Ishikawa (cell line): Measurements from ENCODE around the gene CRACR2B.

Experiments
- CEBPB ChIP-seq: IDR thresholded peaks from 2 replicates; pipeline ENCODE4 v1.6.1; 2012
- CREB1 ChIP-seq: IDR thresholded peaks from 2 replicates; pipeline ENCODE4 v1.6.1; 2012; ENCODE audit warnings: low read depth
- EGR1 ChIP-seq: IDR thresholded peaks from 2 replicates; pipeline ENCODE4 v1.6.1; 2012
- EP300 ChIP-seq: IDR thresholded peaks from 2 replicates; pipeline ENCODE4 v1.6.1; 2012; ENCODE audit warnings: borderline replicate concordance
- FOXM1 ChIP-seq: IDR thresholded peaks from 2 replicates; pipeline ENCODE4 v1.6.1; 2012; ENCODE audit warnings: low read depth, borderline replicate concordance
- NFIC ChIP-seq: IDR thresholded peaks from 2 replicates; pipeline ENCODE4 v1.6.1; 2012
- RAD21 ChIP-seq: IDR thresholded peaks from 2 replicates; pipeline ENCODE4 v1.6.1; 2012; ENCODE audit warnings: low read depth
- TAF1 ChIP-seq: IDR thresholded peaks from 2 replicates; pipeline ENCODE4 v1.6.1; 2012; ENCODE audit warnings: low read depth, mild to moderate bottlenecking
- TCF12 ChIP-seq: IDR thresholded peaks from 2 replicates; pipeline ENCODE4 v1.6.1; 2012; ENCODE audit warnings: low read depth
- TEAD4 ChIP-seq: IDR thresholded peaks from 2 replicates; pipeline ENCODE4 v1.6.1; 2012
- YY1 ChIP-seq: IDR thresholded peaks from 2 replicates; pipeline ENCODE4 v1.6.1; 2012; ENCODE audit warnings: low read depth
- ZBTB7A ChIP-seq: IDR thresholded peaks from 2 replicates; pipeline ENCODE4 v1.6.1; 2012; ENCODE audit warnings: low read depth
- TF ChIP-seq, protein P1 (sequence below): IDR thresholded peaks from 2 replicates; pipeline ENCODE4 v1.6.1; 2012; ENCODE audit warnings: low read depth, mild to moderate bottlenecking
- TF ChIP-seq, protein P2 (sequence below): IDR thresholded peaks from 2 replicates; pipeline ENCODE4 v1.6.1; 2012
- TF ChIP-seq, protein P3 (sequence below): IDR thresholded peaks from 2 replicates; pipeline ENCODE4 v1.6.1; 2012

The CRACR2B gene

DNA sequence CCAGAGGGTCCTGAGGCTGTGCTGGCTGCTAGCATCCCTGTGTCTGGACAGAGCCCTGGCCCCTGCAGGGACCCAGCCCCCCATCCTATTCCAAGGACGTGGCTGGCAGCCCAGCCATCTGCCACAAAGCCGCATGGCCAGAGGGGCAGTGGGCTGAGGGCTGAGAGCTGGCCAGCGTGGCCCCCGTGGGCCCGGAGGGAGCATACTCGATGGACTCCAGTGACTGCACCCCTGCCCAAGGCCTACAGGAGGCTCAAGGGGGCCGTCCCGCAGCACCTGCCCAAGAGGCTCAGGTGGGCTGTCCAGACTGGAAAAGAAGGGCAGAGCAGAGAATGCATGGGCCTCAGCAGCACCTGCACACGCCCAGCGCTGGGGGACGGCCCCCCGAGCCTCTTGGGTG lies 28.1 kb downstream of the CRACR2B start:
- TF ChIP-seq YY1, result no peak
- TF ChIP-seq, protein P1, sequence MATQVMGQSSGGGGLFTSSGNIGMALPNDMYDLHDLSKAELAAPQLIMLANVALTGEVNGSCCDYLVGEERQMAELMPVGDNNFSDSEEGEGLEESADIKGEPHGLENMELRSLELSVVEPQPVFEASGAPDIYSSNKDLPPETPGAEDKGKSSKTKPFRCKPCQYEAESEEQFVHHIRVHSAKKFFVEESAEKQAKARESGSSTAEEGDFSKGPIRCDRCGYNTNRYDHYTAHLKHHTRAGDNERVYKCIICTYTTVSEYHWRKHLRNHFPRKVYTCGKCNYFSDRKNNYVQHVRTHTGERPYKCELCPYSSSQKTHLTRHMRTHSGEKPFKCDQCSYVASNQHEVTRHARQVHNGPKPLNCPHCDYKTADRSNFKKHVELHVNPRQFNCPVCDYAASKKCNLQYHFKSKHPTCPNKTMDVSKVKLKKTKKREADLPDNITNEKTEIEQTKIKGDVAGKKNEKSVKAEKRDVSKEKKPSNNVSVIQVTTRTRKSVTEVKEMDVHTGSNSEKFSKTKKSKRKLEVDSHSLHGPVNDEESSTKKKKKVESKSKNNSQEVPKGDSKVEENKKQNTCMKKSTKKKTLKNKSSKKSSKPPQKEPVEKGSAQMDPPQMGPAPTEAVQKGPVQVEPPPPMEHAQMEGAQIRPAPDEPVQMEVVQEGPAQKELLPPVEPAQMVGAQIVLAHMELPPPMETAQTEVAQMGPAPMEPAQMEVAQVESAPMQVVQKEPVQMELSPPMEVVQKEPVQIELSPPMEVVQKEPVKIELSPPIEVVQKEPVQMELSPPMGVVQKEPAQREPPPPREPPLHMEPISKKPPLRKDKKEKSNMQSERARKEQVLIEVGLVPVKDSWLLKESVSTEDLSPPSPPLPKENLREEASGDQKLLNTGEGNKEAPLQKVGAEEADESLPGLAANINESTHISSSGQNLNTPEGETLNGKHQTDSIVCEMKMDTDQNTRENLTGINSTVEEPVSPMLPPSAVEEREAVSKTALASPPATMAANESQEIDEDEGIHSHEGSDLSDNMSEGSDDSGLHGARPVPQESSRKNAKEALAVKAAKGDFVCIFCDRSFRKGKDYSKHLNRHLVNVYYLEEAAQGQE, result no peak
- TF ChIP-seq RAD21, result no peak
- TF ChIP-seq, protein P2, sequence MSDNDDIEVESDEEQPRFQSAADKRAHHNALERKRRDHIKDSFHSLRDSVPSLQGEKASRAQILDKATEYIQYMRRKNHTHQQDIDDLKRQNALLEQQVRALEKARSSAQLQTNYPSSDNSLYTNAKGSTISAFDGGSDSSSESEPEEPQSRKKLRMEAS, result no peak
- TF ChIP-seq CEBPB, result no peak
- TF ChIP-seq EP300, result no peak
- TF ChIP-seq TEAD4, result no peak
- no peak for TF ChIP-seq CREB1
- no peak for TF ChIP-seq NFIC
- TF ChIP-seq, protein P3, sequence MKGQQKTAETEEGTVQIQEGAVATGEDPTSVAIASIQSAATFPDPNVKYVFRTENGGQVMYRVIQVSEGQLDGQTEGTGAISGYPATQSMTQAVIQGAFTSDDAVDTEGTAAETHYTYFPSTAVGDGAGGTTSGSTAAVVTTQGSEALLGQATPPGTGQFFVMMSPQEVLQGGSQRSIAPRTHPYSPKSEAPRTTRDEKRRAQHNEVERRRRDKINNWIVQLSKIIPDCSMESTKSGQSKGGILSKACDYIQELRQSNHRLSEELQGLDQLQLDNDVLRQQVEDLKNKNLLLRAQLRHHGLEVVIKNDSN, result no peak
- no peak for TF ChIP-seq TAF1
- TF ChIP-seq FOXM1, result no peak
- no peak for TF ChIP-seq ZBTB7A

DNA sequence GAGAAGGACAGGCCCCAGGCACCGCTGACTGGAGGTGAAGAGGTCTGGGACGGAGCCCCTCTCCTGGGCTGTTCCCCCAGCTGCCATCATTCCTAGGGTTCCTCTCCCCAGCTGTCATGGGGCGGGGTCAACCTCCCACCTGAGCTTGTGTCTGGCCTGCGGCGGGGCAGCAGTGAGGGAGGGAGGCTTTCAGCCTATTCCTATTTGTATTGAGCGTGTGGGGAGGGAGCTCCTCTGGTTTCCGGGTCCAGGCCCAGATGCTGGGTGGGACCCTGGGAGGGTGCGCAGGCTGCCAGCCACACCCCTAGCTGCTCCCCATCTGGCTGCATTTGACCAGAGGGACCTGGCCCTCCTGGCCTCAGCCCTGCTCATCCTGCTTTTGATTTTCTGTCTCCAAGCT lies 28.7 kb downstream of the CRACR2B start:
- TF ChIP-seq YY1 (no peak), EGR1 (no peak), CEBPB (no peak), TAF1 (no peak), TCF12 (no peak), FOXM1 (no peak), ZBTB7A (no peak), NFIC (no peak), TEAD4 (no peak), CREB1 (no peak), EP300 (no peak), RAD21 (no peak)
- TF ChIP-seq, protein P3, result no peak
- TF ChIP-seq, protein P1, result no peak
- TF ChIP-seq, protein P2, result no peak

DNA sequence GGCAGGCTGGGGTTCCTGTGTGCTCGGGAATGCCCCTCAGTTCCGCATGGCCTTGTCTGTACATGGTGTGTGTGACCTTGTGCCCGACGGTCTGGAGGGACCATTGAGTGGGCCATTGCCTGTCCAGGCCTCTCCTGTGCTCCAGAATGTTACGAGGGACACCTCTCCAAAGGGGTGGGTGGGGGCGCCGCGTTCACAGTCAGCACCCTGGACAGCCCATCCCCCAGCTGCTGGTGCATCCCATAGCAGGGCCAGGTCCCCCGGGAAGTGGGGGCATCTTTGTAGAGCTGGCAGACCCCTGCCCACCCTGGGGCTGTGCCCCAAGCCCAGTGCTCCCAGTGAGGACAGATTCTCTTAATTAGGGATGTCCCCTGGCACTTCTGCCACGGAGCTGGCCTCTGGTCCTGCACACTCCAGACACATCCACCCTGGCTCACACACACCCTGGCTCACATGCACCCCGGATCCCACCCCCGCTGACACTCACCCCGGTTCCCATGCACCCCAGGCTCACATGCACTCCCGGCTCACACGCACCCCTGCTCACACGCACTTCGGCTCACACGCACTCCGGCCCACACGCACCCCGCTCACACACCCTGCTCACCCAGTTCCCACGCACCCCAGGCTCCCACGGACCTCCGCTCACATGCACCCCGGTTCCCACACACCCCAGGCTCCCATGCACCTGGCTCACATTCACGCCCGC lies 30.5 kb downstream of the CRACR2B start:
- TF ChIP-seq, protein P2, result no peak
- no peak for TF ChIP-seq CEBPB
- TF ChIP-seq, protein P1, result peak; percentile 42; the same call in 1 of the 2 replicates

DNA sequence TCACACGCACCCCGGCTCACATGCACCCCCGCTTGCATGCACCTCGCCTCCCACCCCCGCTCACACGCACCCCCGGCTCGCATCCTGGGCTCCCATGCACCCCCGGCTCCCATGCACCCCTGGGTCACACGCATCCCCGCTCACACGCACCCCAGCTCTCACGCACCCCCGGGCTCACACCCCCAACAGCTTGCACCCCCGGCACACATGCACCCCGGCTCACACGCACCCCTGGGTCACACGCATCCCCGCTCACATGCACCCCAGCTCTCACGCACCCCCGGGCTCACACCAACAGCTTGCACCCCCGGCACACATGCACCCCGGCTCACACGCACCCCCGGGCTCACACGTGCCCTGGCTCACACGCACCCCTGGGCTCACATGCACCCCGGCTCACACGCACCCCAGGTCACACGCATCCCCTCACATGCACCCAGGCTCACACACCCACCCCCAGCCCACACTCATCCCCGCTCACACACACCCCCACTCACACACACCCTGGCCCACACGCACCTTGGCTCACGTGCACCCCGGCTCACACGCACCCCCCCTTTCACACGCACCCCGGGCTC lies 31.1 kb downstream of the CRACR2B start:
- TF ChIP-seq TCF12, result no peak
- TF ChIP-seq EP300, result no peak
- no peak for TF ChIP-seq CEBPB
- TF ChIP-seq CREB1, result no peak
- TF ChIP-seq, protein P2, result no peak
- no peak for TF ChIP-seq ZBTB7A
- TF ChIP-seq, protein P3, result no peak
- no peak for TF ChIP-seq YY1
- TF ChIP-seq EGR1, result no peak
- TF ChIP-seq, protein P1, result no peak
- TF ChIP-seq NFIC, result no peak
- no peak for TF ChIP-seq TAF1
